Central memory CD4-positive, alpha-beta T cell (primary cell): ENCODE measurements around the gene PPP1R26.

Experiments
- DNase-seq: peaks from one replicate; pipeline ENCODE4 v3.0.0; 2022

The PPP1R26 gene

GRCh38 chr9:135468854-135469521 is 10.6 kb upstream of the PPP1R26 start:
- DNase-seq, result peak; percentile 12

DNA sequence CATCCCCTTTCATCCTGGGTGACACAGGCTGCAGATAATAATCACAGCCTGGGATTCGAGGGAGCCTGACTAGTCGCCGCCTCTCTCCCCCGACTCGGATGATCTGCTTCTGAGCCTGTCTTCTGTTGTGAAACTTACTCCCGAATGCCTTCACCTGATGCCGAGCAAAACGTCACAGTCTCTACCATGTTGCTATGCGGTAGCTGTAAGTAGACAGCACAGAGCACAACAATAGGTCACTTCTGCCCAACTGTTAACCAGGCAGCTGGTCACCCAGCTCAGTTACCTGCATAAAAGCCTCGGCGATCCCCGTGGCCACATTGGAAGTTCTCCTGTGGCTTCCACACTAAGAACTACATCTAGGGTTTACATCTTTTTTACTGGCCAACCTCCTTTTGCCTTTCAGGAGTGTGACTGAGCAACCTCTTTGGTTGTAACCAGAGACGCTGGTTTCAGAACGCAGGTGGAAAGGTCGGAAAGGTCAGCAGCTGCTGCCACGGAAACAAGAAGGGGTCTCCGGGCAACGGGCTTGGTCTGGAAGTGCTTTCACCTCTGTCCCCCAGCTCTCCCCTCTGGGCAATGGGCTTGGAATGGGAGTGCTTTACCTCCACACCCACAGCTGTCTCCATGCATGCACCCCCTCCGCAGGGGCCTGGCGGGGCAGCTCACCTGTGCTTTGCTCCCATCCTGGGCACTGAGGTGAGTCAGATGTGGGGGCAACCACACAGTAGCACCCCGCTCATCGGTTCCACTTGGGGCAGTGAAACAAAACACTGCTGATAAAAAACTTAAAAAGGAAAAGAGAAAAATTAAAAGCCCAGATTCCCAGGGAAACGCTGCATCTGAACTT is 7.6 kb upstream of the PPP1R26 start:
- no peak for DNase-seq

GRCh38 chr9:135473972-135474543 is 5.5 kb upstream of the PPP1R26 start:
- DNase-seq, result no peak

GRCh38 chr9:135474915-135475314 is 4.7 kb upstream of the PPP1R26 start:
- DNase-seq, result no peak

DNA sequence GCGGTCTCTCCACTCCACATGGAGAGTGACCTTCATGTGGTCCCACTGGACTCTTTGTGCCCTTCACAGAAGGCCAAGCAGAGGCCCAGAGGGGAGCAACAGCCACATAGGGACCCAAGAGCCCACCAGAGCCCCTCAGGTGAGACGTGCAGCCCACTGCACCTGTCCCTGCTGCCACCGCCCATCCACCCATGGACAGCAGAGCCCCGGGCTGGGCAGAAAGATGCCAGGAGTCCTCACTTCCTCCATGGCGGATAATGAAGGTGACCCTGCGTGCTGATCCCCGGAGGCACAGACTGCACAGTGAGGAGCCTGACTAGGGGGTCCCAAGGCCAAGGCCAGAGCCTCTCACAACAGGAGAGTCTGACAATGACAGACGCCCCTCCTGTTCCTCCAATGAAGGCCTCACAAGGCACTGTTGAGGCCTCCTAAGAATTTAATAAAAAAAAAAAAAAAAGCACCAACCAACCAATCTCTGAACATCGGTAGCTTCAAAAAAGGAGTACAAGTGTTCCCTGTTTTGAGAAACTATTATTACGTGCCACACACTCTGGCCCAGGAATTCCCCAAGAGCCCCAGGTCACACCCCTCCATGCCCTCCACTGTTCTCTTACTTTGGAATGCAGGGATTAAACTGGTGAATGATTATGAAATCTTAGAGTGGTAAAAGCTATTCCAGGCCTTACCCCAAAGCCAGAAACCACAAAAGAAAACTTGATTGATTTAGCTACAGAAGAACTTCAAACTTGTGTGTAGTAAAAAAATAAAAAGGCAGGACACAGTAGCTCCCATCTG is 2.8 kb upstream of the PPP1R26 start:
- no peak for DNase-seq

DNA sequence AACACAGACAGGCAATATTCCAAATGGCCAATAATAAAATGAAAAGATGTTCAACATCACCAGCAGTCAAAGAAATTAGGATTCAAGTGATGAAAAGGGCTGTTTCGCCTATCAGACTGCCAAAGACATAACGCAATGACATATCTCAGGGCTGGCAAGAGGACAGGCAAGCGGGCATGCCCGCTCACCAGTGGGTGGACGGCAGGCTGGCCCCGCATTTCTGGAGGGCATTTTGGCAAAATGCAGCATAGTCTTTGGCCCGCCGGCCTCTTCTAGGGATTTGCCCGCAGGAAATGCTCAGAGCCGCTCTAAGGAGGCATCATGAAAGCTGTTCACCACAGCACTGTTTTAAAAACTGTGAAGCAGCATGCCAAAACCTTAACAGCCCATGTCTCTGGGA is 1.4 kb upstream of the PPP1R26 start:
- DNase-seq, result no peak

DNA sequence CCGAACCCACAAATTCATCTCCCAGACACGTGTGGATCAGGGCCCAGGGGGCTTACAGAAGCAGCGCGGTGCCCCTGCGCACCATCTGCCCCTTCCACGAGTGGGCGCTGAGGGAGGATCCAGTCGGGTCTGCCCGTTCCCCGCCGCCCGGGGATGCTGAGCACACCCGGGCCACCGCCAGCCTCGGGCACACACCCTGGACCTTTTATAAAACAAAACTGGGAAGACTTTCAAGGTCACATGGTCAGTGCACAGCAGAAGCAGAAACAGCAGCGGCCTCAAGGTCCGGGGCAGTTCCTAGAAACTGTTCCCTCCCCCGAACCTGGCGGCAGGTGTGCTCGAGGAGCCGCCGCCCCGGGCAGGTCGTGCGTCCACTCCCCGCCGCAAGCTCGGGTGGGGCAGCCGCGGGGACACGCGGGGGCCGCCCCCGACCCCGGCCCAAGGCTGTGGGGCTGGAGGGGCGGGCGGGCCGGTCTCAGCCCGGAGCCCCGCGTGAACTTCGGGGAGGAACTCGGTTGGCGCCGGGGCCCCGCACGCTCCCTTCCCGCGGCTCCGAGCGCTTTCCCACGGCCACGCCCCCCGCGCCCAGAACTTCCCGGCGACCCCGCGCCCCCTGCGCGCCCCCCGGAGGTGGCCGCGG is 633 bp upstream of the PPP1R26 start:
- DNase-seq, result no peak

GRCh38 chr9:135480071-135480939 is 723 bp downstream of the PPP1R26 start:
- DNase-seq, result no peak

GRCh38 chr9:135480940-135481310 is 1.3 kb downstream of the PPP1R26 start:
- DNase-seq, result no peak

DNA sequence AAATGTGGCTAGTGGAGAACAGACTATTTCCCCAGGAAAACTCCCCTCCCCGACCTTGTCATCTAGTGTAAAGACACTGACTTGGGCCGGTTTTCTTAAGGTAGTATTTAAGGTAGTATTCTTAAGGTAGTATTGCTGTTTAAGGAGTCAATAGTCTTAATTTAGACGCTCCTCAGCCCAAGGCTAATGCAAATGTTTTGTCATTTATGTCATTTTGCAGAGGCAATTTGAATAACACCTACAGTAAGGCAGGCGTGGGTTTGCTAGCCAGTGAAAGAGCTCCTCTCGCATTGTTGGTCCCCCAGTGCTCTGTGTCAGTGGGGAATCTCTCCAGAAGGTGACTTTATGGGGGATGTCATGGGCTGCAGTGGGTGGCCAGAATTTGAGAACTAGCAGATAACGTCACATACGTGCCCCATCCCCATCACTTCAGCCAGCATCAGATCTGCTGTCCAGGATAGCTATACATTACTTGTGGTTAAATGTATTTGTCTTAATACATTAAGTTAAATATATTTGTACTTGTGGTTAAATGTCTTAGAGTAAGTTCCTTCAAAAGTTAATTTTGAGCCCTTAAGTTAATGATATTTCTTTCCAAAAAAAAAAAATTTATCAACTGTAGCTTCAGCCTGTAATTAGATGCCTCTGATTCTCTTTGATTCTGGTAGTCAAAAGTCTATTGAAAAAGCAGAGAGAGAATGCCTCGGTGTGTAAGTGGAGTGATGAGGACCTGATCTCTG is 2.6 kb downstream of the PPP1R26 start:
- no peak for DNase-seq

GRCh38 chr9:135484460-135485277 is 5.1 kb downstream of the PPP1R26 start:
- no peak for DNase-seq

- no peak for DNase-seq
Measured at GRCh38 chr9:135485385-135485784, 5.8 kb downstream of the PPP1R26 start.

- no peak for DNase-seq
Measured at GRCh38 chr9:135485832-135486231, 6.2 kb downstream of the PPP1R26 start.

GRCh38 chr9:135486267-135487065 is 6.9 kb downstream of the PPP1R26 start:
- no peak for DNase-seq

DNA sequence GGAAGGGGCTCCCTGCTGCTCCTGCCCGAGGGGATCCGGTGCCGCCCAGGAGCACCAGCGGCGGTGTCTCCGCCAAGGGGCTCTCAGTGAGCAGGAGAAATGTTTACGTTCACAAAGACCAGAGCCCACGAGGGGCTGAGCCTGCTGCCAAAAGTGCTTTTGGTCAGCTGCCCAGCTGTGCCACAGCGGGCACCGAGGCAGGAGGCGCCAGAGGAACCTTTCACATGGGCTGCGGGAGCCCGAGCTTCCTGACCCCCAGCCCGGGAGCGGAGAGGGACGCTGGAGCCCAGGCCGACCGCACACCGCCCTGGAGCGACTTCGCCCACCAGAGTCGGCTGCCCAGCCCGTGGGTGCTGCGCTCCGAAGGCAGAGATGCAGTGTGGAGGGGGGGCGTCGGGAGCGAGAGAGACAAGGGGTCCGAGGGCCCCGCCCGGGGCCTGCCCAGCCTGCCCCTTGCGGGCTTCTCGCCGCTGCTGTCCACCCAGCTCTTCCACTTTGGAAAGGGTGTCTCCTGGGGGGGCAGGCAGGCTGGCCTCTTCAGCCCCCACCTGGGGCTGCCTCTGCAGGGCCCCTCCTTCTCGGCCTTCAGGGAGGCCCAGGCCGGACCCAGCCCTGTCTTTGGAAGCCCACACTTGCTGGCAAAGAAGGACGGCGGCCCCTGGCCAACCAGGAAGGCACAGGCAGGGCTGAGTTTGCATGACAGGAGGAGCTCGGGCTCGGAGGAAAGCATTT is 7.9 kb downstream of the PPP1R26 start:
- DNase-seq, result no peak

- no peak for DNase-seq
Measured at GRCh38 chr9:135488013-135488330, 8.4 kb downstream of the PPP1R26 start.

GRCh38 chr9:135488527-135488926 is 8.9 kb downstream of the PPP1R26 start:
- DNase-seq, result no peak

DNA sequence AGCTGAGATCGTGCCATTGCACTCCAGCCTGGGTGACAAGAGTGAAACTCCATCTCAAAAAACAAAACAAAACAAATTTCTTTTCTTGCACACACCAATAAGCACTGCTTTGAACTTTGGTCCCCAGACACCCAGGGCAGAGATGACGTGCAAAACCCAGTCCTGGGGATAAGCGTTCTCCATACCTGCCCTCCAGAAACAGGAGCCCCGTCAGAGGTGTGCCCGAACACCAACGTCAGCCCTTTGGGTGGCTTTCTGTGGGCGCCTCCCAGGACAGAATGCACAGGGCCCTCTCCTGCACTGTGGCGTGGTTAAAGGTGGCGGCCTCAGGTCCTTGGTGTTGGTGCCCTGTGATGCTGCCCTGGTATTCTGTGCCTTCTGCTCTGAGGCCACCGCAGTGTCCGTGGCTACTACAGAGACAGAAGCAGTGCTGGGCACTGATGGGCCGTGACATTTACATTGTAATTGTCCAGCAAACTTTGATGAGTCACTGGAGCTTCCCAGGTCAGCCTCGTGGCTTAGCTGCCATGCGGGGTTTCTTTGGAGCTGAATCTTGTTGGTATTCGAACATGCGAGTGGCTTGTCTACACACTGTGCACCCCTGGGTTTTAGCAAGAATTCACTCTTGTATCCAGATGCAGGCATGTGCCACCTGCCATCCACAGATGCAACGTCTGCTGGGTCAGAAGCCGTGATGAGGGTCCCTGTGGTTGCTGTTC is 9.8 kb downstream of the PPP1R26 start:
- DNase-seq, result no peak
